GM19351 (cell line): ENCODE measurements around the gene CCDC97.
"Not testable (repeated sequence)": the region's sequence is repeated elsewhere in the genome, so short reads cannot be mapped to it uniquely, and the experiment has no call there.

ENCODE experiments used
- ATAC-seq: cut with Tn5 transposase; IDR thresholded peaks from one replicate; pipeline ENCODE4 v1.9.1; 2021; ENCODE audit warnings: mild to moderate bottlenecking, moderate library complexity; ENCODE audit not compliant: unreplicated experiment

The CCDC97 gene

DNA sequence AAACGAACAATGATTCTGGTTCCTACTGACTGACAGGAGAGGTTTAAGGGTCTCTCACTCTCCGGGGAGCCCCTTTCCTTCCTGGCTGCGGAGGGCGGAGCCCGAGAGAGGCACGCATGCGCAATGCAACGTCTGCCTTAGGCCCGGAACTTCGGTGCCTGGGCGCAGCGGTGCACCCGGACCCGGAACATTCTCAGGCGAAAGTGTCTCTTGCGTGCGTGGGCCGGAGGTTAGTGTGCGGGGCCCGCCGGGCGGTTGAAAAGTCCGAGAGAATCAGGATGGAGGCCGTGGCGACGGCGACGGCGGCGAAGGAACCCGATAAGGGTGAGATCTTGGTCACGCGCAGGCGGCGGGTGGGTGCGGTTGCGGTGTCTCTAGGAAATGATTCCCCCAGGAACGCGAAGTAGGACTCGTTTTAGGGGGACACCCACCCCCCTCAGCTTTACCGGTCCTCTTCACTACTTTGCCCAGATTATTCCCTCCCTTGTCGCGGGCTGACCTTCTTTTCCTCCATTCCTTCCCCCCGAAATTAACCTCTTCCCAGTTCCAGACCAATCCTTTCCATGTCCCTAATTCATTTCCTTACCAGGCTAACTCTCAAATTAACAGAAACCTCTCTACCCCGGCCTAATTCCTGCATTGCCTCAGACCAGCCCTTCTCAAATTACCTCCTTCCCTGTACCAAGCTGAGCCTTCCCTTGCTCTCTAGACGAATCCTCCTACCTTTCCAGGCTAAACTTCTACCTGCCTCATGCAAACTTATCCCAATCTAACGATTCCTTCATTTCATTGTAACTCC lies at the start of gene CCDC97:
CCDC97 (plus strand) TSS at position 140 of the 799 bp plus-strand sequence; CDS start at position 279, 139 bp downstream.
- peak; percentile 56 for ATAC-seq

DNA sequence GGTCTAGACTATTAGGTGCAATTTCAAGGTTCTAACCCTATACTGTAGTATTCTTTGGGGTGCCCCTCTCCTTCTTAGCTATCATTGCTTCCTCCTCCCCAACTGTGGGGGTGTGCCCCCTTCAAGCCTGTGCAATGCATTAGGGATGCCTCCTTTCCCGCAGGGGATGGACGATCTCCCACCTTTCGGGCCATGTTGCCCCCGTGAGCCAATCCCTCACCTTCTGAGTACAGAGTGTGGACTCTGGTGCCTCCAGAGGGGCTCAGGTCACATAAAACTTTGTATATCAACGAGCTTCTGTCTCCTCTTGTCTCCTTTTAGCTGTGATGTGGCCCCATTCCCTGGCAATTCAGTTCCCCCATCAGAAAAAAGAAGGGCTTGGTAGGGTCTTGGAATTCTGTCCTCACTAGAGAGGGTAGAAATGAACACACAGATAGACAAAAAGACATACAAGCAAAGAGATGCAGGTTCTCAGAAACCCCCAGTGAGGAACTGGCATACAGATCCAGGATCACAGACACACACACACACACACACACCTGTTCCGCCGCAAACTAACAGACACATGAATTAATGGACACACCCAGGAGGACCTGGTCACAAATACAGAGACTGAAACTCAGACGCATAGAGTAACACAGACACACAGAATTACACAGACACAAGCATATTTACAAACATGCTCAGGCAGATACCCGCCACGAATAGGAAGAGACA lies 48.3 kb upstream of the CCDC97 start:
- ATAC-seq = no peak

DNA sequence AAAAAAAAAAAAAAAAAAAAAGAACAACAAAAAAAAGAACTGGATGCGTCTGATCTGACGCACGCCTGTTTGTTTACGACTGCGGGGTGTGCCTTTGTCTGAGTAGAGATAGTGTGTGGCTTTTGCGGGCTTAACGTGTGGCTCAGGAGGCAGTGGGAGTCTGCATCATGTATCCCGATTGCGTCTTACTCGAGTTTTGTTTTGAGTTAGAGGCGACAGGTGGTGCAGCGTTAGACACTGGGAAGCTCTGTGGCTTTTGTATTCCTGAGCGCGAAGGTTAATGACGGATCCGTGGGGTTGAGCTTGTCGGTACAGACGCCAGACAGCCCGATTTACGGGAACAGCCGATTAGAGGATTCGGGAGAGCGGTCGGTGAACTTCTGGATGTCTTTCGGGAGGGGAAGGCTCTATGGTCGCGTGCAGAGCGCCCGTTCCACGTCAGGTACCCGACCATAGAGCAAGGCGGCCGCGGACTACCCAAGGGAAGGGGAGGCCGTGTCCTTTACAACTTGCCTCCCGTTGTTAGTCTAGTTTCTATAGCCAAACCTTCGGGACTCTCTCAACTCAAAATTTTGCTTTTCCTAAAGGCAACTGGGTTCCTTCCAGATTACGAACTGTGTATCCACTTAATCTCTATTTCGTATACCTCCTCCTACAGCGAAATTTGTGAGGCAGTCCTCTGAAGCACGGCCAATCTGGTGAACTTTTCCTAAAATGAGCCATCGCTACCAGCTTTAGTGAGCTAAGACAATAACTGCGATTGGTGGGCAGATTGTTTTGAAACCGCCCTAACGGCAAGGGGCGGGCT lies 46.7 kb upstream of the CCDC97 start:
- no peak for ATAC-seq

DNA sequence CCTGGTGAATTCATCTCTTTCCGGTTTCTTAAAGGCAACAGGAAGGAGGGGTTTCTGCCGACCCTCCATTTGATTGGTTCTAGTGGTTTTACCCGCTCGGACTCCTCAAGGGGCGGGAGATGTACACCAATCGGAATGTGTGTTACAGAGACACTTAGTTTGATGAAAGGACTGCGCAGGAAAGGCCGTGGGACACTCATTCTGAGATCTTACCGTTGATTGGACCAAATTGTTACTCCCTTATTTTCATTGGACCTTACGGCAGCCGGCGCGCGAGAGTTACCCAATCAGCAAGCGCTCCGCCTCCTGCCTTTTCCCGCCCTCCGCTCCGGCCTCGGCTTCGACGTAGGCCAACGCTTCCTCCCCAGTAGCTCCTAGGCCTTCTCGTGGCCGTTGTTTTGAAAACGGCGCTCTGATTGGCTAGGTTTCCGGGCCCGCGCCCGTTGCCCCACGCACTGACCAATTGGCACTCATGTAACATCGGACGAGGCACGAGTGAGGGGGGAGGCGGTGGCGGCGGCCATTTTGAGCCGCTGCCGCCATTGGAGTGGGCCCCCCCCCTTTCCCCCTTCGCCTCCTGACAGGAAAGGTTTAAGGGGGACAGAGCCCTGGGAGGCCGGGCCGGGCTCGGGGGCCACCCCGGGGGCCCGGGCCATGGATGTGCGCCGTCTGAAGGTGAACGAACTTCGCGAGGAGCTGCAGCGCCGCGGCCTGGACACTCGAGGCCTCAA lies 46.0 kb upstream of the CCDC97 start, which contains the start of gene HNRNPUL1:
HNRNPUL1 (plus strand) TSS at position 523 of the 731 bp plus-strand sequence; CDS start at position 655, 132 bp downstream.
- peak; percentile 64 for ATAC-seq

DNA sequence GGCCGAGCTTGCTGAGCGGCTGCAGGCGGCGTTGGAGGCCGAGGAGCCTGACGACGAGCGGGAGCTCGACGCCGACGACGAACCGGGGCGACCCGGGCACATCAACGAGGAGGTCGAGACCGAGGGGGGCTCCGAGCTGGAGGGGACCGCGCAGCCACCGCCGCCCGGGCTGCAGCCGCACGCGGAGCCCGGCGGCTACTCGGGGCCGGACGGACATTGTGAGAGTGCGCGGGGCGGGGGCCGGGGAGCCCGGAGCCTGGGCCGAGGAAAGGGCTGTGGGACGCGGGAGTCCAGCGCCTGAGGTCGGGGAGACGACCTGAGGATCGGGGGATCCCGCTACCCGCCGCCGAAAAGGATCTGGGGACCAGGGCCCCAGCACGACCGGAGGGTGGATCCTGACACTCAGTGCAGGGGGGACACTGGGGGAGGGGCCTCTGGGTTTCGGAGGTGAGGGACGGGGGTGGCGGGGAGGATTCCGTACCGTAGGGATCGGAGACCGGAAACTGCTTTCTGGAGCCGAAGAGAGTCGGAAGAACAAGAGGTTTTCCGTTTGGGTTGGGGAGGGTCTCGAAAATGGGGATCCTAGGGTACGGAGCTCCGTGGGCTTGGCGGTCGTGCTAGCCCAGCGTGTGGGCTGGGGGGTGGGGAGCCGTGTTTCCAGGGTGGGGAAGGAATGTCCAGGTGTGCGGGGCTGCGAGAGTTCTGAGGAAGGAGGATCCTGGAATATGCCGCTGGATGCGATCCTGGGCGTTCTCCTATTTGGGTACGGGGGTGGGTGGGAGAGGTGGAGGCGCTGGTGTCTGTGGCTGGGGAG lies 45.2 kb upstream of the CCDC97 start:
- ATAC-seq = no peak

DNA sequence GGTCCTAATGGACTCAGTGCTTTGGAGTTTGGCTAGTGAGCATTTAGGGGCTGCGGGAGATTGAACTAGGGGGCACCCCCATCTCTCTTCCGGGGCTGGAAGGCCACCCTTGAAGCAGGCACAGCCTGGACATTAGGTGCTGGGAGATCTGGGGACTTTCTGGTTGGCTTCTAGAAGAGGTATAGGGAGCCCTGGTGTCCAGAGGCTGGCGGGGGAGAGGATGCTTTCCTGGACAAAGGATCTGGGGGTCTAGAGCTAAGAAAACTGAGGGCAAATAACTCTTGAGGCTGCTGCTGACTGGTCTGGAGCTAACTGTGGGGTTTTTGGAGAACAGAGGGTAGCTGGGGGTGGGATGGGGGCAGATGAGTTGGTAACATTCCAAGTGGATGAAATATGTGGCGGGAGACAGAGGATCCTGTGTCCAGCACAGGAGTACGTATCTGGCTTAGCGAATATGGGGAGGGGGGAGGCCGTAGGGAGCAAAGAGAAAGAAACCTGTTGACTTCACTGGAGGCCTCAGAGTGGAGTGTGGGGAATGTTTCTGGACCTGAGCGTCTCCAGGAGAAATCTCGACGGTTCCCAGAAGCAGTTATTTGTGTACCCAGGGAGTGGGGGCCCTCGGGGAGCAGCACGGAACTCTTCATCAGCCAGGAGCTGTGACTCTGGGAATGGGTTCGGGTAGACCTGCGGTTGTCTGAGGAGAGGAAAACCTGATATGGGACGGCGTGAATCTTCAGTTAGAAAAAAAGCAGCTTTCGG lies 44.4 kb upstream of the CCDC97 start:
- no peak for ATAC-seq

DNA sequence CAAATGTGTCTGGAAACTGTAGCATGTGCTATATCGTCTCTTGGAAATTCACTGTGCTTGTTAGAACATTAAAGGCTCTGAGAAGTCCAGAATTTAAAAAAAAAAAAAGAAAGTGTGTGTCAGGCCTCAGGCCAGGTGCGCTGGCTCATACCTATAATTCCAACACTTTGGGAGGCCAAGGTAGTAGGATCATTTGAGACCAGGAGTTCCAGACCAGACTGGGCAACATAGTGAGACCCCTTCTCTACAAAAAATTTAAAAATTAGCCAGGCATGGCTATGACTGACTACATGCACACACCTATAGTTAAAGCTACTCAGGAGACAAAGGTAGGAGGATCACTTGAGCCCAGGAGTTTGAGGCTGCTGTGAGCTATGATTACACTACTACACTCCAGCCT lies 40.9 kb upstream of the CCDC97 start:
- no peak for ATAC-seq

DNA sequence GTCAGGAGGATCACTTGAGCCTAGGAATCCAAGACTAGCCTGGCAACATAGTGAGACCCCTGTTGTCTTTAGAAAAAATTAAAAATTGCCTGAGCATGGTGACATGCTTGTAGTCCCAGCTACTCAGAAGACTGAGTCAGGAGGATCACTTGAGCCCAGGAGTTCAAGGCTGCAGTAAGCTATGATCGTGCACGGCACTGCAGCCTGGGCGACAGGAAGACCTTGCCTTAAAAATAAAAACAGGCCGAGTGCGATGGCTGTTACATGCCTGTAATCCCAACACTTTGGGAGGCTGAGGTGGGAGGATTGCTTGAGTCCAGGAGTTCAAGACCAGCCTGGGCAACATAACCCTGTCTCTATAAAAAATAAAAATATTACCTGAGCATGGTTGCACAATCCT lies 40.4 kb upstream of the CCDC97 start:
- no peak for ATAC-seq

DNA sequence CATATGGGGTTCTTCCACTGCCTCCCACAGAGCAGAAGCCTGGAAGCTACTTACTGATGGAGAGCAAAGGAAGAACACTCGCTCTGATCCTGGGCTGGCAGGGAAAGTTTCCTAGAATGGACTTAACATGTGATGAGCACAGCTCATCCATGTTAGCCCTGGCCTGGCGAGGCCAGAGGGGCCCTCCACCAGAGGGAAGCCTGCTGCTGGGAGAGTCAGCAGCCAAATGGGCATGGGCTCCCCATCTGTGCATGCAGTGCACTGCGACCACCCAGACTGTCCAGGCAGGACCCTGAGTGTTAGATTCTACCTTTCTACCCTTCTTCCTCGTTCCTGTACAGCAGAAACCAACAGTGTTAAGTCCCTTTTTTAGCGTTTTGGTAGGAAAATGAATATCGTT lies 36.9 kb upstream of the CCDC97 start:
- no peak for ATAC-seq

DNA sequence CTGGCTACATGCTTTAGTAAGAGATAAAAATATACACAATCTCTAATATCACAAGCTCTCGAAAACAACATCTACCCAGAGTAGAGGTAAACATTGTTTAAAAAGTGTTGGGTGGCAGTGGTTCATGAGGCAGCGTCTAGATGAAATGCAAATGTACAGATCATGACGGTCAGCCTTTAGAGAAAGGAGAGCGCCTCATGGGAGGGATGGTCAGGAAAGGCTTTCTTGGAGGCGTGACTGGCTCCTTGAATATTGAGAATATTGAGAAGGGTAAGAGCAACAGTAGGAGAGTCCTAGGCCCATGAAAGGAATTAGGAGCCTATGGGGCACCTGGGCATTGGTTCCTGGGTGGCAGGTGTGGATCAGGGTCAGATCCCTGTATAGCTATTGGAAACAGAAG lies 35.2 kb upstream of the CCDC97 start:
- ATAC-seq = no peak

DNA sequence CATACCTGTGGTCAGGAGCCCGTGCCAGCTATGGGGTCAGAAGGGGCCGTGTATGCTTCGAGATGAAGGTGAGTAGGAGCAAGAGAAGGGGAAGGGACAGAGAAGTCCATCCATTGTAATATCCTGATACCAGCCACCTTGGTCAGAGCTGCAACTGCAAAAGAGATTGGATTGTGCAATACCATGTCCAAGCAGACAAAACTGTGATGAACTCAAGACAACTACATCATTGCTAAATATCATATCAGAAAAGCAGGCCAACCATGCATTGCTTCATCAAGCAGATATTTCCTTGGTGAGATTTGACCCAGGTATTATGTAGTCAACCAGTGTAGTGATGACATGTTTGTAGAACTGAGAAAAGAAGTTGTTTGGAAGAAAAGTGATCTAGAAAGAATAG lies 33.7 kb upstream of the CCDC97 start:
- ATAC-seq = no peak

DNA sequence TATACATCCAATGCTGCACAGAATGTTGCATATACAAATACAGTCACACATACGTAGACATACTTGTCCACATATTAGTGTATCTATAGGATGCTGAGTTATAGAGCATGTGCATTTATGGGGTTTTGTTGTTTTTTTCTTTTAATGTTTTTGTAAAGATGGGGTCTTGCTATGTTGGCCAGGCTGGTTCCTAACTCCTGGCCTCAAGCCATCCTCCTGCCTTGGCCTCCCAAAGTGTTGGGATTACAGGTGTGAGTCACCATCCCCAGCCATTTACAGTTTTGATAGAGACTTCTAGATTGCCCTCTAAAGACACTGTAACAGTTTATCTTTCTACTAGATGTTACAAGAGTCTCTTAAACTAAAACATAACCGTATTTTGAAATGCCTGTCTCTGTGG lies 31.5 kb upstream of the CCDC97 start:
- no peak for ATAC-seq

DNA sequence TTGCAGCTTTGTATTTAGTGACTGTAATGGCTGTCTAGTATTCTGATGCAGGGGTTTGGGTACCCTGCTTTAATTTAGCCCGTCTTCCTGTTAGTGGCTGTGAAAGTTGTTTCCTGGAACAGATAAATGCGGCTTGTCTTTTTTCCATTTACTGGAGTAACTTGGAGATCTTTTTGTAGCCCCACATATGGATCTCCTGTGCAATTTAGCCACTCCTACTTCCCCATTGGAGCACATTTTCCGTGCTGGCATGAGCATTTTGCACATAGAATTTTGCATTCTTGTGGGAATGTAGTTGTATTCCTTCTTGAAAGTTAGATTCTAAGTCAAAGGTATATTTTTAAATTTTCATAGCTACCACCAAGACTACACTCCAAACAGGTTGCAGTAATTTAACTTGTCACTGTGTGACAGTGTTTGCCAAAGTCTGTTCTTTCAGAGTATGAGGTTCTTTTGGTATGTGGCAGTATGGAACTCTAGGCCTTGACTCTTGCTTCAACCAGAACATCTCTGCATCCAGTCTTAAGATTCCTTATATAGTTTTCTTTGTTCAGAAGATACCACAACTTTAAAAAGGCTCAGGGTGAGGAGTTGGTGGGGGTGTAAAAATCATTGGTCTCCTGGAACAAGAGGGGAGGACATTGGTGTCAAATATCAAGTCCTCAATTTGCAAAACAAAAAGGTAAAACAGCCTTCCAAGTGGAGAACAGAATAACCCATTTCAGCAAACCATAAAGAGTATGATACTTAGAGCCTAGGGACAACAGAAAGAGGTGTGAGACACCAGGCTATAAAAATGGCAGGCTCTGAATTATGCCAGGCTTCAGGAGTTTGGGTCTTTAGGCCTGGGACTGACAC lies 21.1 kb upstream of the CCDC97 start:
- no peak for ATAC-seq

DNA sequence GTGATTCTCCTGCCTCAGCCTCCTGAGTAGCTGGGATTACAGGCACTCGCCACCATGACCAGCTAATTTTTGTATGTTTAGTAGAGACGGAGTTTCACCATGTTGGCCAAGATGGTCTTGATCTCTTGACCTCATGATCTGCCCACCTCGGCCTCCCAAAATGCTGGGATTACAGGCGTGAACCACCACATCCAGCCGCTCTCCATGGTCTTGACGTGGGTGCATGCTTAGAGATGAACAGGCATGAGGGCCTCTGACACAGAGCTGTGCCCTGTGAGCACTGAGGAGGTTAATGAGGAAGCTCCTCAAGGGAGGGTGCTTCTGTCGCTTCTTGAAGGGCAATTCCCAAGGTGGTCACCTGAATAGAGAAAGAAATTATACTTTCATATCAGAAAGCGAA lies 20.2 kb upstream of the CCDC97 start:
- ATAC-seq = not testable (repeated sequence)

DNA sequence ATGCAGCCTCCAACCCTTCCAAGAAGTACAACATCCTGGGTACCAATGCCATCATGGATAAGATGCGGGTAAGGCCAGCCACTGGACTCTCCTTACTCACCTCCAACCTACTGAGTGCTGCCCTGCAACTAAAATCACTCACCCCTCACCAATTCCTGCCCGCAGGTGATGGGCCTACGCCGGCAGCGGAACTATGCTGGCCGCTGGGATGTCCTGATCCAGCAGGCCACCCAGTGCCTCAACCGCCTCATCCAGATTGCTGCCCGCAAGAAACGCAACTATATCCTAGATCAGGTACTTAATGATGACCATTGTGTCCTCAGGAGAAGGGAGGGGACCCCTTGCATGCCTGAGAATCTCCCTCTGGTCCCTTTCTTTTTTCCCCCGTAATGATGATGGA lies 15.6 kb upstream of the CCDC97 start:
- no peak for ATAC-seq

DNA sequence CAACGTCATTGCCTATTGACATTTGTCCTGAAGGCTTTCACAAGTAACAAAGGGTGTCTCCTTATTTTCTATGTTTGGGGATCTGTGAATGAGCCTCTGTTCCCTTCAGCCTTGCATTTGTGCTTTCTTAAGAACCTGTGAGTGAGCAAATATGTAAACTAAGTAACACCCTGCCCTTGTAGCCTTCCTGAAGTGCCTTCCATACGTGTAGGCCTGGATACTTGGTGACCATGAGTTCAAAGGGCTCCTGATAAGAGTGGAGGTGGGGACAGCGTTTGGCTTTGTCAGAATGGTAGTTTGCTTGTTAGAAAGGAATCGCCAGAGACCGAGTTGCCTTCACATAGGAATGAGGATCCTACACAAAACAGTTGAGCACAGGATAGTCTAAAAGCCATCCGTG lies 14.5 kb upstream of the CCDC97 start:
- no peak for ATAC-seq

DNA sequence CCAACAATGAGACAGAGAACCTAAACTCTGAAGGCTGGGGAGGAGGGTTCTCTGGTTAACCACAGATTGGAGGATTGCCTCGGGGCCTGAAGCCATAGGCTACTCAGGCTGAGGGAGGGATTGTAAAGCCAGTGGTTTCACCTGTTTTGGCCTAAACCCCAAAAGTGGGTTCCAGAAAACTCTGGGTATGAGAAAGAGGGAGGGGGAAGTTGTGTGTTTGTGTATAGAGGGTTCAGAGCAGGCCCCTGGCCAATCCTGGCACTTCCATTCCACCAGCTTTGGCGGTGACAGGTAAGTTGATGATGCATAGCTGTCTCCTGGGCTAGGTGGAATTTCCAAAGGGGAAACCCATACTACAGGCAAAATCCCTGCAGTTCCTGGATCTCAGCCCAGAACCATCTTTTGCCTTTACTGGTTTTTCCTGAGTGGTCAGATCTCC lies 13.5 kb upstream of the CCDC97 start:
- no peak for ATAC-seq
